Endodermal cell (in vitro differentiated cells): ENCODE results near the gene TARS2. TPM values are rescaled to one million over a fixed set of nuclear protein-coding genes. Genes with fewer than 3 reads are reported as not detected.

Source experiments
- DNase-seq: peaks from one replicate; pipeline ENCODE4 v3.0.0-alpha.2; 2017
- H3K27ac ChIP-seq: 2 replicates; pipeline ENCODE4 v1.5.1; 2013; ENCODE audit warnings: mild to moderate bottlenecking, low read depth, low read length, moderate library complexity
- H3K27me3 ChIP-seq: 2 replicates; pipeline ENCODE4 v1.6.1; 2013; ENCODE audit warnings: mild to moderate bottlenecking, low read length, moderate library complexity; ENCODE audit not compliant: insufficient read depth, control insufficient read depth, poor library complexity, severe bottlenecking
- H3K36me3 ChIP-seq: 2 replicates; pipeline ENCODE4 v1.7.0; 2013; ENCODE audit warnings: mild to moderate bottlenecking, low read length, moderate library complexity; ENCODE audit not compliant: control insufficient read depth, insufficient read depth
- H3K4me1 ChIP-seq: one replicate; pipeline ENCODE4 v1.7.0; 2013; ENCODE audit warnings: low read length; ENCODE audit not compliant: control insufficient read depth, insufficient read depth
- H3K4me3 ChIP-seq: 2 replicates; pipeline ENCODE4 v1.5.1; 2013; ENCODE audit warnings: mild to moderate bottlenecking, low read length, moderate library complexity
- H3K9ac ChIP-seq: 2 replicates; pipeline ENCODE4 v1.6.1; 2013; ENCODE audit warnings: mild to moderate bottlenecking, low read length, moderate library complexity; ENCODE audit not compliant: poor library complexity, severe bottlenecking; ENCODE audit errors: extremely low read depth
- H3K9me3 ChIP-seq: 2 replicates; pipeline ENCODE4 v1.6.1; 2013; ENCODE audit warnings: mild to moderate bottlenecking, low read length, moderate library complexity; ENCODE audit not compliant: control insufficient read depth
- H3K27ac Mint-ChIP-seq: 2 replicates; pipeline ENCODE4 v1.8.0; 2020; ENCODE audit warnings: mixed read lengths
- H3K27me3 Mint-ChIP-seq: 2 replicates; pipeline ENCODE4 v1.8.0; 2021; ENCODE audit warnings: mild to moderate bottlenecking, mixed read lengths; ENCODE audit not compliant: insufficient read depth
- H3K36me3 Mint-ChIP-seq: 2 replicates; pipeline ENCODE4 v1.8.0; 2020; ENCODE audit warnings: low read depth, mixed read lengths
- H3K4me1 Mint-ChIP-seq: 2 replicates; pipeline ENCODE4 v1.8.0; 2020; ENCODE audit warnings: mixed read lengths
- H3K4me3 Mint-ChIP-seq: 2 replicates; pipeline ENCODE4 v1.8.0; 2020; ENCODE audit warnings: mild to moderate bottlenecking, moderate library complexity, mixed read lengths
- H3K9me3 Mint-ChIP-seq: 2 replicates; pipeline ENCODE4 v1.8.0; 2020; ENCODE audit warnings: mild to moderate bottlenecking, mixed read lengths
- WGBS, 2 experiments: methylation state at CpG; one replicate each; pipeline versions ENCODE4 v1.1.5 to v1.1.7; 2013; ENCODE audit warnings: missing lambda C conversion rate in 2 of 2, mixed read lengths in 1 of 2; ENCODE audit not compliant: insufficient coverage in 1 of 2, insufficient read length in 1 of 2; 5-methylcytosine and 5-hydroxymethylcytosine counted together
- total RNA-seq, 2 donors: library from RNA; stranded (reverse); fragmentation: NEBNext Ultra II Directional in 1 of 2; extraction: Animal tissue kit (Norgen Biotek cat#: 25700) in 1 of 2; gene quantifications; 2 replicates in 1 of 2; 3 replicates in 1 of 2; pipeline ENCODE4 v1.2.1, GENCODE V29; 2021
- TF ChIP-seq, protein P1 (sequence below): fragments of 200-600 bp; sonication (generic); conservative IDR thresholded peaks from 2 replicates; pipeline ENCODE4 v1.5.0; 2021; ENCODE audit warnings: antibody characterized with exemption, mild to moderate bottlenecking

TARS2 gene
- total RNA-seq, 2 donors from 2014 or later = 32.9 to 39.4 TPM

DNA sequence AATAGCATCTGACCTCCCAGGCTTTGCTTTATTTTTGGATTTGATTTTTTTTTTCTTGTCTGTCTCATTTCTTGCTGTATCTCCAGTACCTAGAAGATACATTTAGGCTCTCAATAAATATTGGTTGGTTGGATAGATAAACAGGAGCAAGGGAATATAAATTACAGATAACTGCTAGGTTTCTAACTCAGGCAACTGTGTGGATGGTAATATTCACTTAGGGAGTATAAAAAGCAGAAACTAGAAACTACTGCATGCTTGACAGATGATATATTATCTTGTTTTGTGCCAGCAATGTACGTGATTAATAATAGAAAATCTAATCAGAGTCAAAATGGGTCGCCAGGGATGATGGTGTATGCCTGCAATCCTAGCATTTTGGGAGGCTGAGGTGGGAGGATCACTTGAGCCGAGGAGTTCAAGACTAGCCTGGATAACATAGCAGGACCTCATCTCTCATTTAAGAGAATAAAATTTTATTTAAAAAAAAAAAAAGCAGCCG is 31.0 kb upstream of the TARS2 start:
- H3K27ac Mint-ChIP-seq = no peak overlapping the region
- H3K4me3 Mint-ChIP-seq = no peak overlapping the region
- H3K4me1 Mint-ChIP-seq = no peaks in the 10 kb centered on the region
- 92 to 96% methylated on average over 3 to 4 of the region's 4 CpGs for WGBS, 2 experiments
- H3K27me3 ChIP-seq = no peaks in the 10 kb centered on the region
- no peak overlapping the region for H3K27ac ChIP-seq
- no peaks in the 10 kb centered on the region for H3K9me3 Mint-ChIP-seq
- no peaks in the 10 kb centered on the region for H3K9me3 ChIP-seq
- H3K36me3 Mint-ChIP-seq = peaks cover 51% of the 10 kb centered on the region
- no peak for DNase-seq
- TF ChIP-seq, protein P1, sequence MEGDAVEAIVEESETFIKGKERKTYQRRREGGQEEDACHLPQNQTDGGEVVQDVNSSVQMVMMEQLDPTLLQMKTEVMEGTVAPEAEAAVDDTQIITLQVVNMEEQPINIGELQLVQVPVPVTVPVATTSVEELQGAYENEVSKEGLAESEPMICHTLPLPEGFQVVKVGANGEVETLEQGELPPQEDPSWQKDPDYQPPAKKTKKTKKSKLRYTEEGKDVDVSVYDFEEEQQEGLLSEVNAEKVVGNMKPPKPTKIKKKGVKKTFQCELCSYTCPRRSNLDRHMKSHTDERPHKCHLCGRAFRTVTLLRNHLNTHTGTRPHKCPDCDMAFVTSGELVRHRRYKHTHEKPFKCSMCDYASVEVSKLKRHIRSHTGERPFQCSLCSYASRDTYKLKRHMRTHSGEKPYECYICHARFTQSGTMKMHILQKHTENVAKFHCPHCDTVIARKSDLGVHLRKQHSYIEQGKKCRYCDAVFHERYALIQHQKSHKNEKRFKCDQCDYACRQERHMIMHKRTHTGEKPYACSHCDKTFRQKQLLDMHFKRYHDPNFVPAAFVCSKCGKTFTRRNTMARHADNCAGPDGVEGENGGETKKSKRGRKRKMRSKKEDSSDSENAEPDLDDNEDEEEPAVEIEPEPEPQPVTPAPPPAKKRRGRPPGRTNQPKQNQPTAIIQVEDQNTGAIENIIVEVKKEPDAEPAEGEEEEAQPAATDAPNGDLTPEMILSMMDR = no peak
- H3K4me3 ChIP-seq = no peak overlapping the region
- H3K36me3 ChIP-seq = peaks cover 60% of the 10 kb centered on the region
- H3K4me1 ChIP-seq = no peaks in the 10 kb centered on the region
- no peaks in the 10 kb centered on the region for H3K27me3 Mint-ChIP-seq
- no peak overlapping the region for H3K9ac ChIP-seq

DNA sequence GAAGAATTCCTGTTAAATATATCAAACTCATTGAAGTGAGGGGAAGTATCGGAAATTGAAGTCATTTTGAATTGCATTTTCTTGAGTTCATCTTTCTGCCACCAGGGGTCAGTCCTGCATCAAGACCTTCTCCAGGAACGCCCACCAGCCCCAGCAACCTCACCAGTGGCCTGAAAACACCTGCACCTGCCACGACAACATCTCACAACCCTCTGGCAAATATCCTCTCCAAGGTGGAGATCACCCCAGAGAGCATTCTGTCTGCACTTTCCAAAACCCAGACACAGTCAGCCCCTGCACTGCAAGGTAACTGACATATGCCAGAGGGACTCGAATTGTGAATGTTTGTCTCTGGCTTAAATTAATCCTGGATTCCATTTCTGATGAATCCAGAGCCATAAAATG is 22.8 kb upstream of the TARS2 start:
- no peaks in the 10 kb centered on the region for H3K4me1 Mint-ChIP-seq
- Histone ChIP-seq H3K9ac (no peak overlapping the region), H3K27me3 (no peaks in the 10 kb centered on the region), H3K4me3 (no peak overlapping the region), H3K27ac (no peak overlapping the region), H3K36me3 (peaks cover 36% of the 10 kb centered on the region), H3K9me3 (no peaks in the 10 kb centered on the region), H3K4me1 (no peaks in the 10 kb centered on the region)
- TF ChIP-seq, protein P1 = peak; percentile 86
- no peaks in the 10 kb centered on the region for H3K9me3 Mint-ChIP-seq
- WGBS, 2 experiments = 75 to 79% methylated on average over 2 to 4 of the region's 4 CpGs
- no peak overlapping the region for H3K4me3 Mint-ChIP-seq
- H3K27me3 Mint-ChIP-seq = no peaks in the 10 kb centered on the region
- no peak overlapping the region for H3K27ac Mint-ChIP-seq
- DNase-seq = peak; percentile 87
- H3K36me3 Mint-ChIP-seq = peaks cover 48% of the 10 kb centered on the region

DNA sequence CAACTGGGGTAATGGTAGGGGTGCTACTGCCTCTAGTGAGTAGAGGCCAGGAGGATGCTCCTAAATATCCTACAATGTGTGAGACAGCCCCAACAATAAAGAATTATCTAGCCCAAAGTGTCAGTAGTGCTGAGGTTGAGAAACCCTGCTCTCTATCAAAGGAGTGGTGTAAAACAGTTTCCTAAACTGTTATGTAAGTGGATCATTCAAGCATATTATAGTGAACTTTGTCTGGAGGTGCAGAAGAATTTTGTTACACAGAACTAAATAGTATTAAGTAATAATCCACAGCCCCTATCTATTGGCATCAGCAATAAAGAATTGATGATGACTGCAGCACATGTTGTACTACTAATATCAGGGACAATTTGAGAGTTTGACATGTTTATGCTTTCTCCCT is 20.3 kb upstream of the TARS2 start:
- Mint-ChIP-seq H3K36me3 (peaks cover 49% of the 10 kb centered on the region), H3K4me3 (no peak overlapping the region), H3K27ac (no peak overlapping the region), H3K4me1 (peaks cover 4% of the 10 kb centered on the region), H3K9me3 (no peaks in the 10 kb centered on the region), H3K27me3 (no peaks in the 10 kb centered on the region)
- H3K27ac ChIP-seq = no peak overlapping the region
- H3K27me3 ChIP-seq = no peaks in the 10 kb centered on the region
- H3K36me3 ChIP-seq = peaks cover 36% of the 10 kb centered on the region
- no peak for DNase-seq
- TF ChIP-seq, protein P1 = no peak
- H3K9ac ChIP-seq = no peak overlapping the region
- no peaks in the 10 kb centered on the region for H3K9me3 ChIP-seq
- no peaks in the 10 kb centered on the region for H3K4me1 ChIP-seq
- H3K4me3 ChIP-seq = no peak overlapping the region
